Panc1 (cell line): ENCODE measurements around the gene C5orf52. TPM values are rescaled to one million over a fixed set of nuclear protein-coding genes. Genes with fewer than 3 reads are reported as not detected.

Experiments
- ATAC-seq: fragments of 200-7000 bp; cut with Tn5 transposase; 2 replicates; pipeline ENCODE4 v1.9.1; 2020; ENCODE audit warnings: mild to moderate bottlenecking, moderate library complexity
- BruUV-seq: library from RNA; stranded (reverse); fragments of 400-500 nt; replicated peaks from 2 replicates; lab custom pipeline; 2021; lab: Mats Ljungman, UMichigan
- CTCF ChIA-PET: fragments of 300-600 bp; sonication (Branson Sonifier 250); formaldehyde crosslinking; loops from one replicate; lab custom pipeline; 2022; ENCODE audit warnings: antibody characterized with exemption; lab: Charles Lee
- POLR2A ChIA-PET: fragments of 300-600 bp; sonication (Branson Sonifier 250); formaldehyde crosslinking; loops from one replicate; lab custom pipeline; 2022; ENCODE audit warnings: antibody characterized with exemption; lab: Charles Lee
- DNase-seq: peaks from one replicate; pipeline ENCODE4 v3.0.0-alpha.2; 2010; ENCODE audit warnings: low read depth, low spot score
- H3K27ac ChIP-seq: 2 replicates; pipeline ENCODE4 v1.5.1; 2011; ENCODE audit warnings: mild to moderate bottlenecking, low read length, inconsistent platforms
- H3K27me3 ChIP-seq: fragments of 200-500 bp; sonication (Bioruptor generic); 2 replicates; pipeline ENCODE4 v1.6.0; 2014; ENCODE audit warnings: low read length, inconsistent platforms; ENCODE audit not compliant: control insufficient read depth, insufficient read depth
- H3K36me3 ChIP-seq: fragments of 200-500 bp; sonication (Bioruptor generic); 2 replicates; pipeline ENCODE4 v1.5.1; 2014; ENCODE audit warnings: inconsistent platforms, mild to moderate bottlenecking, low read length, moderate library complexity; ENCODE audit not compliant: control insufficient read depth, insufficient read depth
- H3K4me1 ChIP-seq: 2 replicates; pipeline ENCODE4 v1.5.1; 2011; ENCODE audit warnings: inconsistent platforms, mild to moderate bottlenecking, low read length, moderate library complexity; ENCODE audit not compliant: control insufficient read depth, insufficient read depth
- H3K4me3 ChIP-seq, 2 experiments: 2 replicates each; pipeline ENCODE4 v1.5.1; 2011 to 2012; ENCODE audit warnings: low read depth in 2 of 2, low read length in 2 of 2, mild to moderate bottlenecking in 2 of 2, inconsistent platforms in 1 of 2, moderate library complexity in 1 of 2
- H3K9me3 ChIP-seq: fragments of 200-500 bp; sonication (Bioruptor generic); 2 replicates; pipeline ENCODE4 v1.5.1; 2014; ENCODE audit warnings: low read depth, mild to moderate bottlenecking, inconsistent platforms, low read length, moderate library complexity; ENCODE audit not compliant: control insufficient read depth, insufficient read depth
- CTCF ChIP-seq: fragments of 450-650 bp; IDR thresholded peaks from 2 replicates; pipeline ENCODE4 v1.5.1; 2017; ENCODE audit warnings: mild to moderate bottlenecking
- POLR2AphosphoS5 ChIP-seq: IDR thresholded peaks from 2 replicates; pipeline ENCODE4 v1.6.1; 2012; ENCODE audit warnings: mild to moderate bottlenecking, low read depth, low read length, moderate library complexity
- SIN3A ChIP-seq: IDR thresholded peaks from 2 replicates; pipeline ENCODE4 v1.6.1; 2012; ENCODE audit warnings: low read depth, mild to moderate bottlenecking, low read length, moderate library complexity, borderline replicate concordance; ENCODE audit not compliant: insufficient read depth
- TCF7L2 ChIP-seq: IDR thresholded peaks from 2 replicates; pipeline ENCODE4 v1.6.1; 2011; ENCODE audit warnings: mild to moderate bottlenecking, low read depth, low read length, inconsistent platforms
- in situ Hi-C: cut with HindIII; loops from 2 replicates; pipeline ENCODE4 v1.10.0; 2016; ENCODE audit warnings: low sequenced_read_pairs, low pct_unique_long_range_greater_than_20kb
- intact Hi-C: fragments of 100-400 bp; cut with micrococcal nuclease; formaldehyde crosslinking; loops from one replicate; pipeline ENCODE4 v1.10.0; 2022; ENCODE audit not compliant: unreplicated experiment
- total RNA-seq: library from RNA; stranded (reverse); gene quantifications from one replicate; pipeline ENCODE4 v1.2.1, GENCODE V29; 2021; ENCODE audit not compliant: unreplicated experiment
- TF ChIP-seq, protein P1 (sequence below), 2 experiments: IDR thresholded peaks; 2 replicates each; pipeline ENCODE4 v1.6.1; 2011 to 2012; ENCODE audit warnings: low read depth in 2 of 2, control low read depth in 1 of 2, low read length in 1 of 2, mild to moderate bottlenecking in 1 of 2, moderate library complexity in 1 of 2; ENCODE audit not compliant: insufficient read depth in 1 of 2

Gene C5orf52
- total RNA-seq, 1 experiment from 2014 or later = not detected

DNA sequence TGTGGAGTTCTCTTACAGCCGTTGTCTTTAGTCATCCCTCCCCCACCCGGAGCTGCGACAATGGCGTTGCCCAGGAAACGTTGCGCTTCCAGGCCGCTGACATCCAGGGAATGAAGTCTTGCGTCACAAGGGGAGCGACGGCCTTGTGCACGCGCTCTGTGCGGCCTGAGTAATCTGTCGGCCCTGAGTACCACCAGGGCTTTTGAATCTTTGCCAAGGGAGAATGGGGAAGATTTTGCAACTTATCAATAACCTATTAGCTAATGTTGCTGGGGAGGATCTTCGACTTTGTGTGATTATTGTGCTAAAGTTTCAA lies 19.0 kb upstream of the C5orf52 start, which contains the start of gene SOX30:
Gene SOX30, minus strand, starts transcription at position 62 of the 316 bp plus-strand sequence. CDS start 360 bp downstream, outside the sequence.
- no TSS peak for BruUV-seq
- in situ Hi-C loops = no loop called here
- no peak within 1 kb of the TSS for H3K4me3 ChIP-seq

GRCh38 chr5:157657516-157657915 lies 13.8 kb upstream of the C5orf52 start:
- BruUV-seq = no TSS peak
- POLR2A ChIA-PET = no interaction called here

More for the DNA sequence above, 19.0 kb upstream of the C5orf52 start, which contains the start of gene SOX30:
- ChIA-PET POLR2A (no interaction called here), CTCF (no interaction called here)
- DNase-seq (no peak), ATAC-seq (no peak)
- intact Hi-C loops = no loop called here
- TF ChIP-seq TCF7L2 = no peak
- no peak for TF ChIP-seq SIN3A
- no peak for TF ChIP-seq CTCF
- TF ChIP-seq POLR2AphosphoS5 = no peak
- TF ChIP-seq, protein P1, sequence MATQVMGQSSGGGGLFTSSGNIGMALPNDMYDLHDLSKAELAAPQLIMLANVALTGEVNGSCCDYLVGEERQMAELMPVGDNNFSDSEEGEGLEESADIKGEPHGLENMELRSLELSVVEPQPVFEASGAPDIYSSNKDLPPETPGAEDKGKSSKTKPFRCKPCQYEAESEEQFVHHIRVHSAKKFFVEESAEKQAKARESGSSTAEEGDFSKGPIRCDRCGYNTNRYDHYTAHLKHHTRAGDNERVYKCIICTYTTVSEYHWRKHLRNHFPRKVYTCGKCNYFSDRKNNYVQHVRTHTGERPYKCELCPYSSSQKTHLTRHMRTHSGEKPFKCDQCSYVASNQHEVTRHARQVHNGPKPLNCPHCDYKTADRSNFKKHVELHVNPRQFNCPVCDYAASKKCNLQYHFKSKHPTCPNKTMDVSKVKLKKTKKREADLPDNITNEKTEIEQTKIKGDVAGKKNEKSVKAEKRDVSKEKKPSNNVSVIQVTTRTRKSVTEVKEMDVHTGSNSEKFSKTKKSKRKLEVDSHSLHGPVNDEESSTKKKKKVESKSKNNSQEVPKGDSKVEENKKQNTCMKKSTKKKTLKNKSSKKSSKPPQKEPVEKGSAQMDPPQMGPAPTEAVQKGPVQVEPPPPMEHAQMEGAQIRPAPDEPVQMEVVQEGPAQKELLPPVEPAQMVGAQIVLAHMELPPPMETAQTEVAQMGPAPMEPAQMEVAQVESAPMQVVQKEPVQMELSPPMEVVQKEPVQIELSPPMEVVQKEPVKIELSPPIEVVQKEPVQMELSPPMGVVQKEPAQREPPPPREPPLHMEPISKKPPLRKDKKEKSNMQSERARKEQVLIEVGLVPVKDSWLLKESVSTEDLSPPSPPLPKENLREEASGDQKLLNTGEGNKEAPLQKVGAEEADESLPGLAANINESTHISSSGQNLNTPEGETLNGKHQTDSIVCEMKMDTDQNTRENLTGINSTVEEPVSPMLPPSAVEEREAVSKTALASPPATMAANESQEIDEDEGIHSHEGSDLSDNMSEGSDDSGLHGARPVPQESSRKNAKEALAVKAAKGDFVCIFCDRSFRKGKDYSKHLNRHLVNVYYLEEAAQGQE (IDR thresholded peaks at IDR 0.05; ENCODE audit: insufficient read depth in 1 of 2, low read depth in 2 of 2, low read length in 1 of 2) = no peak
- no peaks in the 10 kb centered on the region for H3K4me1 ChIP-seq
- no peaks in the 10 kb centered on the region for H3K36me3 ChIP-seq
- no peaks in the 10 kb centered on the region for H3K27me3 ChIP-seq
- no peak within 1 kb of the TSS for H3K27ac ChIP-seq
- peaks cover 8% of the 10 kb centered on the region; the same call in 1 of the 2 replicates for H3K9me3 ChIP-seq

More at GRCh38 chr5:157657516-157657915, 13.8 kb upstream of the C5orf52 start:
- intact Hi-C loops (no loop called here), in situ Hi-C loops (no loop called here)
- H3K27ac ChIP-seq = no peak overlapping the region
- H3K36me3 ChIP-seq = no peaks in the 10 kb centered on the region
- H3K4me3 ChIP-seq = no peak overlapping the region
- CTCF ChIA-PET = no interaction called here
- H3K27me3 ChIP-seq = no peaks in the 10 kb centered on the region
- ATAC-seq (no peak), DNase-seq (no peak)
- no peaks in the 10 kb centered on the region for H3K4me1 ChIP-seq
- peaks cover 9% of the 10 kb centered on the region; the same call in 1 of the 2 replicates for H3K9me3 ChIP-seq
- no peak for TF ChIP-seq TCF7L2
- TF ChIP-seq CTCF = no peak
- no peak for TF ChIP-seq SIN3A
- no peak for TF ChIP-seq POLR2AphosphoS5
- TF ChIP-seq, protein P1 (IDR thresholded peaks at IDR 0.05; ENCODE audit: insufficient read depth in 1 of 2, low read depth in 2 of 2, low read length in 1 of 2) = no peak
